CD4-positive, alpha-beta T cell (primary cell): ENCODE measurements around the gene EEF1A1. TPM values are rescaled to one million over a fixed set of nuclear protein-coding genes. Genes with fewer than 3 reads are reported as not detected.

Source experiments
- ATAC-seq: fragments of 200-7000 bp; cut with Tn5 transposase; one replicate; pipeline ENCODE4 v1.10.0; 2022; ENCODE audit warnings: mild to moderate bottlenecking; ENCODE audit not compliant: poor library complexity
- CTCF ChIA-PET: fragments of 350-600 bp; sonication (Branson Sonifier 250); formaldehyde crosslinking; loops from one replicate; lab custom pipeline; 2021; ENCODE audit warnings: antibody characterized with exemption, inconsistent platforms; lab: Charles Lee
- POLR2A ChIA-PET: fragments of 350-600 bp; sonication (Branson Sonifier 250); formaldehyde crosslinking; loops from one replicate; lab custom pipeline; 2021; ENCODE audit warnings: antibody characterized with exemption, inconsistent platforms; lab: Charles Lee
- DNase-seq, 14 experiments: peaks; one replicate each; pipeline ENCODE4 v3.0.0-alpha.2; 2013 to 2020; ENCODE audit warnings: mixed read lengths in 2 of 14
- H3K27ac ChIP-seq, 2 donors: one replicate each; pipeline versions ENCODE4 v1.5.1 to v1.7.0; 2013; ENCODE audit warnings: low read length in 2 of 2, low read depth in 1 of 2, mild to moderate bottlenecking in 1 of 2
- H3K27me3 ChIP-seq, 2 experiments: 1 replicate in 1 of 2; 2 replicates in 1 of 2; pipeline versions ENCODE4 v1.6.1 to v1.7.0; 2013; ENCODE audit warnings: low read length in 2 of 2, control low read depth in 1 of 2, mild to moderate bottlenecking in 1 of 2, moderate library complexity in 1 of 2; ENCODE audit not compliant: insufficient read depth in 2 of 2, control insufficient read depth in 1 of 2
- H3K36me3 ChIP-seq: one replicate; pipeline ENCODE4 v1.6.1; 2013; ENCODE audit warnings: low read length, control low read depth; ENCODE audit not compliant: insufficient read depth
- H3K4me1 ChIP-seq: one replicate; pipeline ENCODE4 v1.6.1; 2013; ENCODE audit warnings: low read length, control low read depth; ENCODE audit not compliant: insufficient read depth
- H3K4me3 ChIP-seq: one replicate; pipeline ENCODE4 v1.5.1; 2013; ENCODE audit warnings: mild to moderate bottlenecking, low read length, moderate library complexity
- H3K9me3 ChIP-seq, 2 experiments: 1 replicate in 1 of 2; 2 replicates in 1 of 2; pipeline versions ENCODE4 v1.6.1 to v1.7.0; 2013; ENCODE audit warnings: low read length in 2 of 2, mild to moderate bottlenecking in 2 of 2, control low read depth in 1 of 2, moderate library complexity in 1 of 2; ENCODE audit not compliant: control insufficient read depth in 1 of 2, insufficient read depth in 1 of 2
- H3K27ac Mint-ChIP-seq: one replicate; pipeline ENCODE4 v1.8.0; 2020; ENCODE audit warnings: mixed read lengths
- H3K27me3 Mint-ChIP-seq: one replicate; pipeline ENCODE4 v1.8.0; 2021; ENCODE audit warnings: mixed read lengths
- H3K36me3 Mint-ChIP-seq: one replicate; pipeline ENCODE4 v1.8.0; 2021; ENCODE audit warnings: low read depth, mixed read lengths
- H3K4me1 Mint-ChIP-seq: one replicate; pipeline ENCODE4 v1.8.0; 2021; ENCODE audit warnings: low read depth, mixed read lengths
- H3K4me3 Mint-ChIP-seq: one replicate; pipeline ENCODE4 v1.8.0; 2020; ENCODE audit warnings: mild to moderate bottlenecking, mixed read lengths
- H3K9me3 Mint-ChIP-seq: one replicate; pipeline ENCODE4 v1.8.0; 2020; ENCODE audit warnings: mixed read lengths
- intact Hi-C, 2 experiments: fragments of 100-400 bp; cut with DNase I in 1 of 2; cut with micrococcal nuclease in 1 of 2; formaldehyde crosslinking; loops; one replicate each; pipeline versions ENCODE4 v1.15.1 to v1.9.0; 2023 to 2025; cut with DNase I, micrococcal nuclease
- total RNA-seq, 174 experiments: library from RNA in 2 of 174; stranded (reverse) in 2 of 174; gene quantifications; one replicate each; pipeline ENCODE4 v1.2.3 and lab custom pipeline; 2021 to 2026
- TF ChIP-seq, protein P1 (sequence below): fragments of 200-600 bp; IDR thresholded peaks from one replicate; pipeline ENCODE4 v1.8.0; 2022; ENCODE audit warnings: antibody characterized with exemption, mild to moderate bottlenecking

The EEF1A1 gene
- total RNA-seq, 2 experiments from 2014 or later = 15,669 to 16,465 TPM

DNA sequence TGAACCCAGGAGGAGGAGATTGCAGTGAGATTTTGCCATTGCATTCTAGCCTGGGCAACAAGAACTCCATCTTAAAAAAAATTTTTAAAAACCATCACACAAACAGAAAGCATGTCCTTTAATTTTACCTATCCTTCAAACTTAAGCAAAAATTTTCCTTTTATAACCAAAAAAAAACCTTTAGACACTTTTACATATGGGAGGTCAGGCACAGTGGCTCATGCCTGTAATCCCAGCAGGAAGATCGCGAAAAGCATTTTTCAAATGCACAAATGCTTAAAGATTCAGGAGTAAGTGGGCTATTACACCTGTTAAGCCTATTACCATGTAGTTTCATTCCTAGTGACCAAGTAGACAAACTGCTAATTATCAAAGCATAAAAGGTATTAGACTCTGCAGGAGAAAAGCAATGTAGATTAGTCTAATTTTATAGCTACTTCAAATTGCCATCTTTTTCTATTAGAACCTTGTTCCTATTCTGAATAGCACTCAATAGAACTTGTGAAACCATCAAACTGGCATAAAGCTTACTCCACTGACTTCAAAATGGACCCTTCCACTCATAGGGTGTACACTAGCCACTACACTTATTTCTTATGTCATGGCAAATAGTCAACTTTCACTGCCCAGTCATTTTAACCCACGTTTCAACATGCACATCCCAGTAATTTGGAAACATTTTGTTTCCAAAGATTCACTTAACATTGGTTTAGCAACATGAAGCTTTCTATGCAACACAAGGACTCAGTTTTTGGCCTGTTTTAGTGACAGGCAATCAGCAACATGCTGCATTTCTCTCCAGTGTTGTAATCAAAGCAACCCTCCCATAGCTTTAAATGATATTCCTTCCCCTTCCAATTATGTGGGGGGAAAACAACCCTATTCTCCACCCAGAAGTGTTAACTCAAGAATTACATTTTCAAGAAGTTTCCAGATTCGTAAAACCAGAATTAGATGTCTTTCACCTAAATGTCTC is 4.0 kb downstream of the EEF1A1 start:
- peak overlapping the region in 1 of 2 donors; percentile 23 for H3K27ac ChIP-seq
- H3K4me1 Mint-ChIP-seq = peaks cover 69% of the 10 kb centered on the region
- TF ChIP-seq, protein P1, sequence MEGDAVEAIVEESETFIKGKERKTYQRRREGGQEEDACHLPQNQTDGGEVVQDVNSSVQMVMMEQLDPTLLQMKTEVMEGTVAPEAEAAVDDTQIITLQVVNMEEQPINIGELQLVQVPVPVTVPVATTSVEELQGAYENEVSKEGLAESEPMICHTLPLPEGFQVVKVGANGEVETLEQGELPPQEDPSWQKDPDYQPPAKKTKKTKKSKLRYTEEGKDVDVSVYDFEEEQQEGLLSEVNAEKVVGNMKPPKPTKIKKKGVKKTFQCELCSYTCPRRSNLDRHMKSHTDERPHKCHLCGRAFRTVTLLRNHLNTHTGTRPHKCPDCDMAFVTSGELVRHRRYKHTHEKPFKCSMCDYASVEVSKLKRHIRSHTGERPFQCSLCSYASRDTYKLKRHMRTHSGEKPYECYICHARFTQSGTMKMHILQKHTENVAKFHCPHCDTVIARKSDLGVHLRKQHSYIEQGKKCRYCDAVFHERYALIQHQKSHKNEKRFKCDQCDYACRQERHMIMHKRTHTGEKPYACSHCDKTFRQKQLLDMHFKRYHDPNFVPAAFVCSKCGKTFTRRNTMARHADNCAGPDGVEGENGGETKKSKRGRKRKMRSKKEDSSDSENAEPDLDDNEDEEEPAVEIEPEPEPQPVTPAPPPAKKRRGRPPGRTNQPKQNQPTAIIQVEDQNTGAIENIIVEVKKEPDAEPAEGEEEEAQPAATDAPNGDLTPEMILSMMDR = no peak
- no peak for ATAC-seq
- H3K27me3 Mint-ChIP-seq = no peaks in the 10 kb centered on the region
- no peaks in the 10 kb centered on the region for H3K9me3 Mint-ChIP-seq
- no peaks in the 10 kb centered on the region for H3K27me3 ChIP-seq
- no peaks in the 10 kb centered on the region for H3K9me3 ChIP-seq
- CTCF ChIA-PET = interaction anchor here (1.0 to 1.1 kb wide), 2 partner anchors 55 to 136 kb away, joined by 3 to 4 read pairs; partner anchors contain the start of gene MTO1
- peak overlapping the region; percentile 87 for H3K27ac Mint-ChIP-seq
- DNase-seq = peak in 2 of 14 experiments; percentile 30 to 32
- H3K4me3 ChIP-seq = no peak overlapping the region
- POLR2A ChIA-PET = interaction anchor here (0.6 to 6.9 kb wide), 10 partner anchors 8 to 138 kb away, joined by 3 to 89 read pairs (median 4); partner anchors contain the start of genes MTO1 and SLC17A5
- peaks cover 51% of the 10 kb centered on the region for H3K4me1 ChIP-seq
- H3K4me3 Mint-ChIP-seq = peak overlapping the region; percentile 81
- H3K36me3 Mint-ChIP-seq = peaks cover 81% of the 10 kb centered on the region
- intact Hi-C loops = loop anchor here (5.0 kb wide), 2 partner anchors 55 to 215 kb away; partner anchors contain the start of gene MTO1 (in 1 of the 2)
- H3K36me3 ChIP-seq = peaks cover 54% of the 10 kb centered on the region

DNA sequence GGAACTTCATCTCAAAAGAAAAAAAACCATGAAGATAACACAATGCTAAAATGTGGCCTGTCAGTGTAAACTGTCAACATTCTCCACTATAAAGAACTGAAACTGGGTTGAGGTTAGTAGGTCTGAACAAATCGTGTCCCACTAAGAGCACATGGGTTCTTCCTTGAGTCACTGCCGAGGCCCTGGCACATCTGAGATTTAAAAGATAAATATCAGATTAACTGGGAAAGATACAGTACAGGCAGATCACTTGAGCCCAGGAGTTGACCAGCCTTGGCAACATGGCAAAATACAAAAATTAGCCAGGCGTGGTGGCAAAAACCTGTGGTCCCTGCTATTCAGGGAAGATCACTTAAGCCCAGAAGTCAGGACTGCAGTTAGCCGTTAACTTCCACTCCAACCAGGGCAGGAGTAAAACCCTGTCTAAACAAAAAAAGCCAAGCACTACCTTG is 5.6 kb downstream of the EEF1A1 start:
- peaks cover 47% of the 10 kb centered on the region for H3K4me1 ChIP-seq
- Mint-ChIP-seq H3K9me3 (no peaks in the 10 kb centered on the region), H3K36me3 (peaks cover 70% of the 10 kb centered on the region), H3K4me3 (peak overlapping the region; percentile 81), H3K4me1 (peaks cover 59% of the 10 kb centered on the region), H3K27me3 (no peaks in the 10 kb centered on the region), H3K27ac (peak overlapping the region; percentile 87)
- no peaks in the 10 kb centered on the region for H3K27me3 ChIP-seq
- H3K36me3 ChIP-seq = peaks cover 54% of the 10 kb centered on the region
- H3K27ac ChIP-seq = peak overlapping the region in 1 of 2 donors; percentile 16
- TF ChIP-seq, protein P1 = no peak
- ChIA-PET CTCF (interaction anchor here (0.6 to 1.7 kb wide), 17 partner anchors 9 to 139 kb away, joined by 3 to 50 read pairs (median 4); partner anchors contain the start of gene SLC17A5), POLR2A (interaction anchor here (0.7 to 6.9 kb wide), 9 partner anchors 9 to 138 kb away, joined by 3 to 89 read pairs (median 5); partner anchors contain the start of genes MTO1 and SLC17A5)
- no peak overlapping the region for H3K4me3 ChIP-seq
- intact Hi-C loops = loop anchor here (1.0 to 5.0 kb wide), 5 partner anchors 53 to 217 kb away; partner anchors contain the start of genes MTO1 (in 1 of the 2) and SLC17A5 (in 1 of the 2)
- ATAC-seq (no peak), DNase-seq (peak in 3 of 14 experiments; percentile 28 to 48 (median 47))
- H3K9me3 ChIP-seq = no peaks in the 10 kb centered on the region

DNA sequence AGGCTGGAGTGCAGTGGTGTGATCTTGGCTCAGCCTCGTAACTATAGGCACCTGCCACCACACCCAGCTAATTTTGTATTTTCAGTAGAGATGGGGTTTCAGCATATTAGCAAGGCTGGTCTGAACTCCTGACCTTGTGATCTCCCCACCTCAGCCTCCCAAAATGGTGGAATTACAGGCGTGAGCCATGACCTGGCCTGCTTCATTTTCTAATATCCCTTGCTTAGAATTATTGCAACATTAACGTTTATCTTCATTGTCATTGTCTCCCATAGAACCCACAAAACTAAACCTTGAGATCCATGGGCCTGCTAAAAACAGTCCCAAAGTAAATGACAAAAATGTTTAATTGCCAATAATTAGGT is 6.1 kb downstream of the EEF1A1 start:
- Histone ChIP-seq H3K9me3 (no peaks in the 10 kb centered on the region), H3K36me3 (peaks cover 49% of the 10 kb centered on the region), H3K27ac (peak overlapping the region in 1 of 2 donors; percentile 16), H3K27me3 (no peaks in the 10 kb centered on the region), H3K4me1 (peaks cover 43% of the 10 kb centered on the region), H3K4me3 (no peak overlapping the region)
- Mint-ChIP-seq H3K27me3 (no peaks in the 10 kb centered on the region), H3K36me3 (peaks cover 65% of the 10 kb centered on the region), H3K4me3 (peak overlapping the region; percentile 38), H3K4me1 (peaks cover 54% of the 10 kb centered on the region), H3K9me3 (no peaks in the 10 kb centered on the region), H3K27ac (peak overlapping the region; percentile 87)
- no peak for ATAC-seq
- intact Hi-C loops = loop anchor here (1.0 to 5.0 kb wide), 5 partner anchors 52 to 218 kb away; partner anchors contain the start of genes MTO1 (in 1 of the 2) and SLC17A5 (in 1 of the 2)
- TF ChIP-seq, protein P1 = no peak
- peak in 1 of 14 experiments; percentile 9 for DNase-seq
- POLR2A ChIA-PET = interaction anchor here (0.9 to 6.9 kb wide), 4 partner anchors 71 to 138 kb away, joined by 3 to 89 read pairs (median 24); partner anchors contain the start of gene SLC17A5
- CTCF ChIA-PET = interaction anchor here (0.7 to 1.7 kb wide), 6 partner anchors 10 to 132 kb away, joined by 3 to 50 read pairs (median 4); no protein-coding TSS in a partner anchor
